HCT116 (cell line): ENCODE measurements around the gene PDRG1.

Experiments used
- EGR1 ChIP-seq: IDR thresholded peaks from 2 replicates; pipeline ENCODE4 v1.6.1; 2012; ENCODE audit warnings: low read depth
- EZH2 ChIP-seq: fragments of 200-600 bp; sonication (generic); IDR thresholded peaks from 2 replicates; pipeline ENCODE4 v1.6.1; 2017; ENCODE audit warnings: antibody characterized with exemption, mixed run types
- JUND ChIP-seq: IDR thresholded peaks from 2 replicates; pipeline ENCODE4 v1.6.1; 2012
- POLR2A ChIP-seq: IDR thresholded peaks from 2 replicates; pipeline ENCODE4 v1.7.0; 2011; ENCODE audit warnings: borderline replicate concordance; ENCODE audit not compliant: insufficient read depth, insufficient read length; ENCODE audit errors: extremely low read depth
- TF ChIP-seq, protein P1 (sequence below), 3 experiments: fragments of 200-600 bp in 1 of 3; sonication (generic) in 1 of 3; IDR thresholded peaks in 2 of 3; conservative IDR thresholded peaks in 1 of 3; 2 replicates each; pipeline ENCODE4 v1.5.1; 2012 to 2017; ENCODE audit warnings: low read depth in 2 of 3, low read length in 2 of 3, antibody characterized with exemption in 1 of 3, borderline replicate concordance in 1 of 3, control low read depth in 1 of 3, mild to moderate bottlenecking in 1 of 3, mixed read lengths in 1 of 3, mixed run types in 1 of 3, moderate library complexity in 1 of 3; ENCODE audit not compliant: insufficient read depth in 1 of 3

- TF ChIP-seq, protein P1, sequence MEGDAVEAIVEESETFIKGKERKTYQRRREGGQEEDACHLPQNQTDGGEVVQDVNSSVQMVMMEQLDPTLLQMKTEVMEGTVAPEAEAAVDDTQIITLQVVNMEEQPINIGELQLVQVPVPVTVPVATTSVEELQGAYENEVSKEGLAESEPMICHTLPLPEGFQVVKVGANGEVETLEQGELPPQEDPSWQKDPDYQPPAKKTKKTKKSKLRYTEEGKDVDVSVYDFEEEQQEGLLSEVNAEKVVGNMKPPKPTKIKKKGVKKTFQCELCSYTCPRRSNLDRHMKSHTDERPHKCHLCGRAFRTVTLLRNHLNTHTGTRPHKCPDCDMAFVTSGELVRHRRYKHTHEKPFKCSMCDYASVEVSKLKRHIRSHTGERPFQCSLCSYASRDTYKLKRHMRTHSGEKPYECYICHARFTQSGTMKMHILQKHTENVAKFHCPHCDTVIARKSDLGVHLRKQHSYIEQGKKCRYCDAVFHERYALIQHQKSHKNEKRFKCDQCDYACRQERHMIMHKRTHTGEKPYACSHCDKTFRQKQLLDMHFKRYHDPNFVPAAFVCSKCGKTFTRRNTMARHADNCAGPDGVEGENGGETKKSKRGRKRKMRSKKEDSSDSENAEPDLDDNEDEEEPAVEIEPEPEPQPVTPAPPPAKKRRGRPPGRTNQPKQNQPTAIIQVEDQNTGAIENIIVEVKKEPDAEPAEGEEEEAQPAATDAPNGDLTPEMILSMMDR (IDR thresholded peaks at IDR 0.05 in 2 of 3, conservative IDR thresholded peaks at IDR 0.05 in 1 of 3; ENCODE audit: borderline replicate concordance in 1 of 3, insufficient read depth in 1 of 3, low read depth in 2 of 3, low read length in 2 of 3): no peak
- TF ChIP-seq JUND (no peak), EZH2 (no peak), EGR1 (no peak), POLR2A (no peak)
Measured at GRCh38 chr20:31901615-31902014, 50.2 kb downstream of the PDRG1 start.
